K562 (cell line): ENCODE measurements around the gene TMEM273. TPM values are rescaled to one million over a fixed set of nuclear protein-coding genes. Genes with fewer than 3 reads are reported as not detected.

Source experiments
- CREB1 ChIP-seq, 2 experiments: sonication (generic) in 1 of 2; formaldehyde crosslinking in 1 of 2; IDR thresholded peaks; 2 replicates each; pipeline versions ENCODE4 v1.6.1 to v1.8.0; 2012 to 2022; ENCODE audit warnings: inconsistent platforms in 1 of 2, mild to moderate bottlenecking in 1 of 2, missing genetic modification reagents in 1 of 2, moderate library complexity in 1 of 2
- E2F5 ChIP-seq: sonication (generic); formaldehyde crosslinking; IDR thresholded peaks from 2 replicates; pipeline ENCODE4 v1.8.0; 2022; ENCODE audit warnings: mild to moderate bottlenecking, missing genetic modification reagents
- E2F6 ChIP-seq, 2 experiments: IDR thresholded peaks; 2 replicates each; pipeline ENCODE4 v1.6.1; 2011; ENCODE audit warnings: borderline replicate concordance in 1 of 2, control low read depth in 1 of 2, low read depth in 1 of 2, low read length in 1 of 2, mild to moderate bottlenecking in 1 of 2, mixed read lengths in 1 of 2, moderate library complexity in 1 of 2; ENCODE audit not compliant: insufficient read depth in 1 of 2, insufficient read length in 1 of 2, poor library complexity in 1 of 2, severe bottlenecking in 1 of 2; ENCODE audit errors: extremely low read depth in 1 of 2
- ETV5 ChIP-seq: sonication (generic); formaldehyde crosslinking; IDR thresholded peaks from 2 replicates; pipeline ENCODE4 v1.4.0; 2020; ENCODE audit warnings: low read depth, mild to moderate bottlenecking, missing genetic modification reagents
- LEF1 ChIP-seq: fragments of 450-650 bp; IDR thresholded peaks from 2 replicates; pipeline ENCODE4 v1.6.1; 2016; ENCODE audit warnings: mild to moderate bottlenecking
- NFYB ChIP-seq: IDR thresholded peaks from 2 replicates; pipeline ENCODE4 v1.6.1; 2011; ENCODE audit warnings: mild to moderate bottlenecking, moderate library complexity; ENCODE audit not compliant: insufficient read length; ENCODE audit errors: extremely low read depth
- RAD51 ChIP-seq: fragments of 450-650 bp; IDR thresholded peaks from 2 replicates; pipeline ENCODE4 v1.7.1; 2016; ENCODE audit warnings: low read depth, mild to moderate bottlenecking, borderline replicate concordance
- RBFOX2 ChIP-seq: fragments of 200-400 bp; formaldehyde crosslinking; IDR thresholded peaks from 2 replicates; pipeline ENCODE4 v1.6.1; 2017; ENCODE audit warnings: low read depth, mild to moderate bottlenecking, low read length, moderate library complexity
- SMC3 ChIP-seq: conservative IDR thresholded peaks from 2 replicates; pipeline ENCODE4 v1.6.1; 2011; ENCODE audit warnings: low read depth, low read length, improper control_type of control experiment; ENCODE audit not compliant: insufficient read depth
- SREBF2 ChIP-seq: sonication (generic); formaldehyde crosslinking; IDR thresholded peaks from 2 replicates; pipeline ENCODE4 v1.4.0; 2020; ENCODE audit warnings: mild to moderate bottlenecking, missing genetic modification reagents
- TGIF2 ChIP-seq: sonication (generic); formaldehyde crosslinking; IDR thresholded peaks from 2 replicates; pipeline ENCODE4 v1.8.1; 2022; ENCODE audit warnings: mild to moderate bottlenecking, missing genetic modification reagents, moderate library complexity
- USF2 ChIP-seq: sonication (generic); formaldehyde crosslinking; IDR thresholded peaks from 2 replicates; pipeline ENCODE4 v1.5.0; 2020; ENCODE audit warnings: missing genetic modification reagents
- ZBTB1 ChIP-seq: sonication (generic); formaldehyde crosslinking; IDR thresholded peaks from 2 replicates; pipeline ENCODE4 v1.8.1; 2023; ENCODE audit warnings: missing genetic modification reagents, low read depth, mild to moderate bottlenecking, borderline replicate concordance
- ZNF586 ChIP-seq: fragments of 450-650 bp; formaldehyde crosslinking; conservative IDR thresholded peaks from 2 replicates; pipeline ENCODE4 v1.4.0; 2020; ENCODE audit warnings: mild to moderate bottlenecking, moderate library complexity
- ZNF740 ChIP-seq, 3 experiments: fragments of 200-800 bp in 1 of 3; sonication (Bioruptor generic) in 1 of 3; sonication (generic) in 1 of 3; formaldehyde crosslinking in 1 of 3; IDR thresholded peaks; 2 replicates each; pipeline versions ENCODE4 v1.6.1 to v1.8.0; 2016 to 2022; ENCODE audit warnings: mild to moderate bottlenecking in 2 of 3, missing compliant biosample characterization in 2 of 3, missing genetic modification characterization in 2 of 3, missing genetic modification reagents in 1 of 3
- polyA plus RNA-seq, 8 experiments: library from polyadenylated mRNA; depleted of rRNA in 4 of 8; stranded (reverse) in 5 of 8; unstranded in 3 of 8; fragments of >200 nt; fragmentation: Nextera tagmentation in 2 of 8; fragmentation: Illumina TruSeq in 1 of 8; extraction: Ambion mirVana in 2 of 8; extraction: Trizol in 1 of 8; gene quantifications; 2 replicates each; pipeline versions ENCODE4 v1.2.1 to v1.2.3, GENCODE V29; 2011 to 2014; ENCODE audit warnings: inconsistent platforms in 1 of 8, missing spikeins in 1 of 8
- total RNA-seq, 7 experiments: library from RNA; depleted of rRNA in 6 of 7; stranded (reverse); fragments of >200 nt in 6 of 7; fragmentation: Illumina TruSeq in 2 of 7; extraction: Trizol in 2 of 7; gene quantifications; 2 replicates each; pipeline versions ENCODE4 v1.2.1 to v1.2.3, GENCODE V29; 2011 to 2021; ENCODE audit warnings: low replicate concordance in 1 of 7

Gene TMEM273
- total and polyA plus RNA-seq, 9 of the 15 experiments (the other 6 are each of a cell fraction or from before 2014, with no cell fraction given): 39.2 to 131 (median 95.6) TPM

GRCh38 chr10:49172777-49173132, 15.4 kb downstream of the TMEM273 start (continued):
- TF ChIP-seq E2F5 (CRISPR knock-in tag) (0 out of 2 replicates have a peak, but pooled peaks have one; percentile 63), CREB1 (IDR thresholded peaks at IDR 0.05) (no peak), CREB1 (CRISPR knock-in tag; IDR thresholded peaks at IDR 0.05) (0 out of 2 replicates have a peak, but pooled peaks have one; percentile 28), E2F6 (IDR thresholded peaks at IDR 0.05; ENCODE audit: borderline replicate concordance in 1 of 2, extremely low read depth in 1 of 2, insufficient read depth in 1 of 2, insufficient read length in 1 of 2, low read depth in 1 of 2, low read length in 1 of 2, poor library complexity in 1 of 2, severe bottlenecking in 1 of 2) (peak in 1 of 2 experiments; percentile 42), ZNF586 (CRISPR knock-in tag) (no peak), USF2 (CRISPR knock-in tag) (peak; percentile 46; the same call in 1 of the 2 replicates), SMC3 (0 out of 2 replicates have a peak, but pooled peaks have one; percentile 1), ETV5 (CRISPR knock-in tag) (0 out of 2 replicates have a peak, but pooled peaks have one; percentile 41), ZNF740 (CRISPR knock-in tag; IDR thresholded peaks at IDR 0.05) (0 out of 2 replicates have a peak, but pooled peaks have one; percentile 25), ZNF740 (tag; IDR thresholded peaks at IDR 0.05) (no peak), RAD51 (peak; percentile 23; the same call in 1 of the 2 replicates), TGIF2 (CRISPR knock-in tag) (0 out of 2 replicates have a peak, but pooled peaks have one; percentile 35), NFYB (peak; percentile 54), ZBTB1 (peak; percentile 14; the same call in 1 of the 2 replicates), SREBF2 (CRISPR knock-in tag) (0 out of 2 replicates have a peak, but pooled peaks have one; percentile 75), RBFOX2 (peak; percentile 33; the same call in 1 of the 2 replicates), LEF1 (no peak)
